Upper lobe of left lung (tissue), 4 donors: ENCODE data around the gene ADD3.

Experiments used
- CTCF ChIP-seq, 6 experiments: fragments of 450-650 bp in 4 of 6; fragments of 200-600 bp in 2 of 6; sonication (generic) in 2 of 6; IDR thresholded peaks; one replicate each; pipeline ENCODE4 v1.5.1; 2016 to 2019; ENCODE audit warnings: antibody characterized with exemption in 6 of 6
- POLR2A ChIP-seq, 4 donors: fragments of 450-650 bp; IDR thresholded peaks; one replicate each; pipeline ENCODE4 v1.5.1; 2016 to 2017; ENCODE audit warnings: antibody characterized with exemption in 4 of 4, mild to moderate bottlenecking in 2 of 4
- POLR2AphosphoS5 ChIP-seq, 2 donors: sonication (generic); formaldehyde crosslinking; IDR thresholded peaks; one replicate each; pipeline ENCODE4 v1.5.1; 2017; ENCODE audit warnings: antibody characterized with exemption in 2 of 2

GRCh38 chr10:110040767-110041478 is 33.1 kb downstream of the ADD3 start:
- TF ChIP-seq POLR2A (IDR thresholded peaks at IDR 0.05) (no peak), CTCF (IDR thresholded peaks at IDR 0.05) (no peak), POLR2AphosphoS5 (IDR thresholded peaks at IDR 0.05) (no peak)
